Esophagus muscularis mucosa (tissue), 4 donors: ENCODE results near the gene LIMS1. TPM values are rescaled to one million over a fixed set of nuclear protein-coding genes. Genes with fewer than 3 reads are reported as not detected.
"Not testable (repeated sequence)": the region's sequence is repeated elsewhere in the genome, so short reads cannot be mapped to it uniquely, and the experiment has no call there.

Experiments
- DNase-seq: peaks from one replicate; pipeline ENCODE4 v3.0.0-alpha.2; 2017; ENCODE audit errors: extremely low spot score
- H3K27ac ChIP-seq, 4 donors: fragments of 200-600 bp; sonication (generic); replicated peaks in 1 of 4; 1 replicate in 3 of 4; 2 replicates in 1 of 4; pipeline ENCODE4 v1.5.1; 2016 to 2019; ENCODE audit warnings: mild to moderate bottlenecking in 1 of 4
- H3K27me3 ChIP-seq, 4 donors: fragments of 200-600 bp; sonication (generic); one replicate each; pipeline versions ENCODE4 v1.5.1 to v1.6.0; 2016 to 2019
- H3K36me3 ChIP-seq, 4 donors: fragments of 200-600 bp; sonication (generic); one replicate each; pipeline ENCODE4 v1.5.1; 2016 to 2019
- H3K4me1 ChIP-seq, 4 donors: fragments of 200-600 bp; sonication (generic); one replicate each; pipeline ENCODE4 v1.5.1; 2016 to 2019
- H3K4me3 ChIP-seq, 4 donors: fragments of 200-600 bp; sonication (generic); 1 replicate in 2 of 4; 2 replicates in 2 of 4; pipeline ENCODE4 v1.5.1; 2016 to 2019; ENCODE audit warnings: mild to moderate bottlenecking in 4 of 4, moderate library complexity in 1 of 4
- H3K9me3 ChIP-seq, 4 donors: fragments of 200-600 bp; sonication (generic); 1 replicate in 3 of 4; 2 replicates in 1 of 4; pipeline ENCODE4 v1.5.1; 2016 to 2019
- CTCF ChIP-seq, 3 experiments: fragments of 200-600 bp in 2 of 3; fragments of 450-650 bp in 1 of 3; sonication (generic) in 2 of 3; IDR thresholded peaks; one replicate each; pipeline ENCODE4 v1.5.1; 2017 to 2019; ENCODE audit warnings: antibody characterized with exemption in 3 of 3, mild to moderate bottlenecking in 2 of 3, moderate library complexity in 1 of 3
- EP300 ChIP-seq: sonication (generic); formaldehyde crosslinking; IDR thresholded peaks from one replicate; pipeline ENCODE4 v1.6.1; 2017; ENCODE audit warnings: antibody characterized with exemption
- POLR2A ChIP-seq: fragments of 450-650 bp; IDR thresholded peaks from one replicate; pipeline ENCODE4 v1.6.1; 2017; ENCODE audit warnings: antibody characterized with exemption, moderate library complexity, mild to moderate bottlenecking, low read depth
- POLR2AphosphoS5 ChIP-seq, 2 donors: sonication (generic); formaldehyde crosslinking; IDR thresholded peaks; one replicate each; pipeline ENCODE4 v1.6.1; 2017; ENCODE audit warnings: antibody characterized with exemption in 2 of 2
- WGBS: methylation state at CpG from one replicate; pipeline ENCODE4 v1.1.5; 2018; 5-methylcytosine and 5-hydroxymethylcytosine counted together
- intact Hi-C: fragments of 100-400 bp; cut with DNase I; formaldehyde crosslinking; loops from one replicate; pipeline ENCODE4 v1.15.1; 2023
- total RNA-seq, 4 donors: library from RNA; depleted of rRNA; stranded (reverse); fragments of >200 nt; gene quantifications; one replicate each; pipeline versions ENCODE4 v1.1.0 to v1.2.1, GENCODE V29; 2016

Gene LIMS1
- total RNA-seq, 4 donors from 2014 or later = 71.0 to 141 (median 123) TPM

DNA sequence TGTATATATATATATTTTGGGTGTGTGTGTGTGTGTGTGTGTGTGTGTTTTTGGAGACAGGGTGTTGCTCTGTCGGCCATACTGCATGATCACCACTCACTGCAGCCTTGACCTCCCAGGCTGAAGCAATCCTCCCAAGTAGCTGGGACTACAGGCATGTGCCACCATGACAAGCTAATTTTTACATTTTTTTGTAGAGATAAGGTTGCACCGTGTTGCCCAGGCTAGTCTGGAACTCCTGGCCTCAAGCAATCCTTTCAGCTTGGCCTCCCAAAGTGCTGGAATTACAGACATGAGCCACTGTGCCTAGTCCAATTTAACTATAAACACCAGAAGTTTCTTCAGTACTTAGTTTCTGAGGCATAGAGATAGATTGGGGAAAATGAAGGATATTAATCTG lies 18.3 kb downstream of the LIMS1 start:
- Histone ChIP-seq H3K27me3 (no peaks in the 10 kb centered on the region), H3K27ac (peak overlapping the region; percentile 47 to 74 (median 73)), H3K4me3 (no peak overlapping the region), H3K9me3 (no peaks in the 10 kb centered on the region), H3K4me1 (peaks cover 30 to 65% (median 61%) of the 10 kb centered on the region in 4 donors), H3K36me3 (no peaks in the 10 kb centered on the region)
- WGBS = 67% methylated on average over 2 of the region's 2 CpGs
- DNase-seq = no peak
- TF ChIP-seq POLR2AphosphoS5 (IDR thresholded peaks at IDR 0.05) (no peak), CTCF (IDR thresholded peaks at IDR 0.05) (no peak), EP300 (no peak), POLR2A (no peak)
- intact Hi-C loops = no loop called here

DNA sequence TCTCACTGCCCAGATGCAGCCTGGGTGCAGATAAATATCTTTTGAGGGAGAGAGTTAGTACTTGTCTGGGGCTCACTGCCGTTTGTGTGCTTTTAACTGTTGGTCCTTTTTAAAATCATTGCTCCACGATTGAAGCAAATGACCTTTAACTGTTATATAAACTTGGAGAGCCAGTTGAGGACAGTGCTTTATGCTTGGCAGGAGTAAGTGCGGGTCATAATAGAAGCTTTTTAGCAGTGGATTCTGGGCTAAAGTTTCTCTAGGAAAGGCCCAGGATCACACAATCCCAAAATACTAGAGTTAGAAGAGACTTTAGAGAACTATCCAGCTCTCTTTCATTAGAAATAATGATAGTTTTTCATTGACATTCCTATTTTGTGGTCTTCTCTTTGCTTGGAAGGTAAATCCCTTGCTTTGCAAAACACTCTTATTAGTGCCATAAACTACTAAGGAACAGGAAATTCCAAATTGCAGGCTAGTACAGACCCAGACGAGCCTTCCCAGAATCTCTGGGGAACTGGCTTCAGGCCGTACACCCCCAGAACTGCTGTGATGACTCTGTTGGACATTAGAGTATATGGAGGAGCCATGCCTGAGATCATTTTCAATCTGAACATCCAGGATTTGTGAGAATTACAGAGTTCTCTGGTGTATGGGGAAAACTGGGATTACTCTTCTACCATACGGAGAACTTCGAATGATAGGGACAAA lies 19.1 kb downstream of the LIMS1 start:
- Histone ChIP-seq H3K4me3 (no peak overlapping the region), H3K9me3 (no peaks in the 10 kb centered on the region), H3K27me3 (no peaks in the 10 kb centered on the region), H3K4me1 (peaks cover 30 to 60% (median 58%) of the 10 kb centered on the region in 4 donors), H3K27ac (peak overlapping the region; percentile 47 to 74 (median 73)), H3K36me3 (no peaks in the 10 kb centered on the region)
- TF ChIP-seq CTCF (IDR thresholded peaks at IDR 0.05) (no peak), EP300 (no peak), POLR2A (no peak), POLR2AphosphoS5 (IDR thresholded peaks at IDR 0.05) (no peak)
- no peak for DNase-seq
- intact Hi-C loops = no loop called here
- WGBS = 42% methylated on average over 7 of the region's 7 CpGs

DNA sequence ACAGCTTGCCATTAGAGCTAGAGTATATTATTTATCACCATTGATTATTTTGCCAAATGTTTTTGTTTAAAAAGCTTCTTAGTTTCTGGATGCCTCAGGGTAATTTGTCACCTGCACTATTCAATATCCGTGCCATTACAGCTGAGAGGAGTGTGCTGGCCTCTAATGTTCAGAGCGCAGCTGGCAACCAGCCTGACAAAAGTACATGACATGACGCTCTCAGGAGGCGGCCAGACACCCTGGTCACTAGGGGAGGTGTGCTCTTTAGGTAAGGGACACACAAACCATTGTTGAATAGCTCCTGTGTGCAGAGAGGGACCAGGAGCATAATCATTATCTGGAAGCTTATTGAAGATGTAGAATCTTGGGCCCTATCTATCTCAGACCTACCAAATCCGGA lies 20.3 kb downstream of the LIMS1 start:
- 90% methylated on average over 5 of the region's 5 CpGs for WGBS
- Histone ChIP-seq H3K27me3 (no peaks in the 10 kb centered on the region), H3K36me3 (no peaks in the 10 kb centered on the region), H3K9me3 (no peaks in the 10 kb centered on the region), H3K27ac (peak overlapping the region; percentile 47 to 74 (median 73)), H3K4me3 (no peak overlapping the region), H3K4me1 (peaks cover 37 to 61% (median 58%) of the 10 kb centered on the region in 4 donors)
- no peak for DNase-seq
- intact Hi-C loops = no loop called here
- TF ChIP-seq CTCF (IDR thresholded peaks at IDR 0.05) (no peak), POLR2A (no peak), POLR2AphosphoS5 (IDR thresholded peaks at IDR 0.05) (no peak), EP300 (no peak)

DNA sequence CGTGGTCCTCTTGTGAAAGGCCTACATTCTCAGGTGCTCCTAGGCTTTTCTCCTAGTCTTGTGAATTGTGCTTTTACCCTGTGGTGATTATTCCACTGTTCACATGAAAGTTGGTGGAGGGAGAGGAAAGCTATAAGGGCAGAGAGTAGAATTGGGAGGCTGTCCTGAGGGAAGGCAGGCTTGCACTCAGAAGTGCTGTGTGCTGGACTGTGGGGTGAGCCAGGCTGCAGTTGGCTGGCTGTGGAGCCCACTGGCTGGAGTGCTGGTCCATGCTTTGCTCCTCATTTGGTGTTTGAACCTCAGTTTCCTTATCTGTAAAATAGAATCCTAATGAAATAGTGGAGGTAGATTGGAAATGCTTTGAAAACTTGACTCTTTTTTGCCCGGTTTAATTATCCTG lies 21.3 kb downstream of the LIMS1 start:
- 95% methylated on average over 2 of the region's 2 CpGs for WGBS
- no peak for DNase-seq
- Histone ChIP-seq H3K4me3 (no peak overlapping the region), H3K27ac (peak overlapping the region; percentile 29 to 74 (median 73)), H3K27me3 (no peaks in the 10 kb centered on the region), H3K36me3 (no peaks in the 10 kb centered on the region), H3K4me1 (peaks cover 46 to 72% (median 69%) of the 10 kb centered on the region in 4 donors), H3K9me3 (no peaks in the 10 kb centered on the region)
- intact Hi-C loops = no loop called here
- no peak for TF ChIP-seq POLR2A
- no peak for TF ChIP-seq POLR2AphosphoS5 (IDR thresholded peaks at IDR 0.05)
- no peak for TF ChIP-seq CTCF (IDR thresholded peaks at IDR 0.05)
- TF ChIP-seq EP300 = no peak

- peaks cover 53 to 82% (median 79%) of the 10 kb centered on the region in 4 donors for H3K4me1 ChIP-seq
These were observed 22.3 kb downstream of the LIMS1 start for GRCh38 chr2:108556581-108556980.

More at GRCh38 chr2:108556581-108556980, 22.3 kb downstream of the LIMS1 start:
- intact Hi-C loops, DNase-seq, H3K9me3 ChIP-seq, H3K4me3 ChIP-seq, H3K36me3 ChIP-seq, H3K27me3 ChIP-seq: not testable (repeated sequence)
- WGBS = 38% methylated on average over 2 of the region's 2 CpGs
- H3K27ac ChIP-seq = peak overlapping the region; percentile 31 to 74 (median 60)
